Brain microvascular endothelial cell (primary cell): ENCODE data around the gene STPG4.
A peak's percentile ranks its signal among the peaks of the same experiment; 100 is the strongest.

ENCODE experiments used
- DNase-seq: peaks from one replicate; pipeline ENCODE4 v3.0.0-alpha.2; 2020
- H3K27ac ChIP-seq: fragments of 250-450 bp; sonication (Bioruptor Pico); 2 replicates; pipeline ENCODE4 v1.5.1; 2020; ENCODE audit warnings: mild to moderate bottlenecking, moderate library complexity
- H3K27me3 ChIP-seq: fragments of 250-450 bp; sonication (Bioruptor Pico); replicated peaks from 2 replicates; pipeline ENCODE4 v1.5.1; 2020; ENCODE audit warnings: mild to moderate bottlenecking
- H3K36me3 ChIP-seq: fragments of 250-450 bp; sonication (Bioruptor Pico); replicated peaks from 2 replicates; pipeline ENCODE4 v1.5.1; 2020; ENCODE audit warnings: mild to moderate bottlenecking
- H3K4me3 ChIP-seq: 2 replicates; pipeline ENCODE4 v1.5.1; 2011; ENCODE audit warnings: low read depth, mild to moderate bottlenecking, control low read depth, low read length, moderate library complexity
- CTCF ChIP-seq: IDR thresholded peaks from 2 replicates; pipeline ENCODE4 v1.5.1; 2011; ENCODE audit warnings: low read depth, mild to moderate bottlenecking, moderate library complexity, low read length, control low read depth, inconsistent platforms; ENCODE audit errors: missing control alignments
- in situ Hi-C: cut with HindIII; loops from 2 replicates; pipeline ENCODE4 v1.10.0; 2017; ENCODE audit warnings: low sequenced_read_pairs, low pct_ligation_motif_present

Gene STPG4

DNA sequence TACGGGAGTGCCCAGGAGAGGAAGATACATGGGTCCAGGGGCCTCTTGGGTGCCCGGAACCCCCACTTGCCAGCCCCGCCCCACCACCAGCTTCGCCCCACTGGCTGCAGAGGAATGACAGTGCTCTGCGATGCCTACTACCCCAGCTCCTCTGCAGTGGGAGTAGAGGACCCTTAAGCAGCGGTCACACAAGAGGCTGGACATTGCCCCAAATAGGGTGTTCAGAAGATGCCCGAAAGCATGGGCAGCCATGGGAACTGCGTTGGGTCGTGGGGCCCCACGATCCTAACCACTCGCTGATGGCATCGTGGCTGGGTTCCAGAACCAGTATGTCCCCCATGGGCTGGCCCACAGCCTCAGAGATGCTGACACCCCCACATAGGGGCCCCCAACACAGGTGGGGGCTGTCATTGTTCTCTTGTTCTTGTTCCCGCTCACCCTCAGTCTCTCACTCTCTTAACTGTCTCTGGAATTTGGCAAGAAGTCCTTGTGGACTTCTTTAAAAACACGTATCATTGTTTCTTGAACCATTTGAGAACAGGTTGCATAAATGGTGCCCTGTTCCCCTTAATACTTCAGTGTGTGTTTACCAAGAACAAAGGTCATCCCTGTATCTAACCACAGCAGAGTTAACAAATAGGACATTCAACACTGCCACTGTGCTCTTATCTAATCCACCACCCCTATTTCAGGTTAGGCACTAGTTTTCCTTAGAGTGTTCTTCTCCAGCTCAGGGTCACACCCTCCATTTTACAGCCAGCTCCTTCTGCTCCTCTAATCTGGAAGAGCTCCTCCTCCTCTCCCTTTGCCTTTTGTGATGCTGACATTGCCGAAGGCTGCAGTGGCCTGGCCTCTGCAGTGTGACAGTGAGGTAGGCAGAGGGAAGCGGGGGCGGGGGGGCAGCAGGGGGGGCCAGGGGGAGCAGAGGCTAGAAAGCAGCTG lies 76.3 kb downstream of the STPG4 start:
- Histone ChIP-seq H3K27ac (no peak overlapping the region), H3K36me3 (no peaks in the 10 kb centered on the region), H3K27me3 (no peaks in the 10 kb centered on the region), H3K4me3 (no peak overlapping the region)
- DNase-seq: no peak
- in situ Hi-C loops: no loop called here
- TF ChIP-seq CTCF: no peak

DNA sequence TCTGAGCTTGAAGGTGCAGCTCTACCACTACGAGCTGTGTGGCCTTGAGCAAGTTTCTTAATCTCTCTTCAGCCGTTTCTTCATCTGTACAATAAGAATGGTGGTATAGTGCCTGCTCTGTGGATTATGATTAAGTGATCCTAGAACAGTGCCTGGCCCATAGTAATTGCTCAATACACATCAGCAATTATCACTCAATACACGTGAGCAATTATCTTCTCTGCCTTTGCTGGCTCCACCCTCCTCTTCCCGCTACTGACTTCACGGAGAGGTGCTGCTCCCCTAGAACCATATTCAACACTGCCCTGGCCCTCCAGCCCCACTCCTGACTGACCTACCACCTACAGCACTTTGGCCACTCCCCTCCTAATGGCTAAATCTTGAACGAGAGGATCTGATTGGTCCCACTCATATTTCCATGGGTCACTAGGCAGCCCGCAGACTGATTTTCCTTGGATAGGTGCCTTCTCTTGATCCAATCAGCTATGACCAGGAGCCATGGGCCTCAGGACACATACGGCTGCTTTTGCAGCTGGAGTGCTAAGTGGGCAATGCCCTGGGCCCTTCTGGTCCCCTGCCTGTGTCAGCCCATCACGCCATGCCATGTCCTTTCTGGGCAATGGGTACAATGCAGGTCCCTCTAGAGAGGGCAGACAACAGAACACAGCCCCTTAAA lies 77.5 kb downstream of the STPG4 start:
- H3K27ac ChIP-seq: peak overlapping the region; percentile 86
- no peaks in the 10 kb centered on the region for H3K36me3 ChIP-seq
- H3K4me3 ChIP-seq: no peak overlapping the region
- in situ Hi-C loops: no loop called here
- no peak for DNase-seq
- H3K27me3 ChIP-seq: no peaks in the 10 kb centered on the region
- TF ChIP-seq CTCF: no peak

GRCh38 chr2:47076586-47077441 lies 78.3 kb downstream of the STPG4 start:
- H3K27ac ChIP-seq: peak overlapping the region; percentile 86

GRCh38 chr2:47076126-47076506 lies 79.0 kb downstream of the STPG4 start:
- Histone ChIP-seq H3K4me3 (no peak overlapping the region), H3K27me3 (no peaks in the 10 kb centered on the region), H3K27ac (peak overlapping the region; percentile 86), H3K36me3 (no peaks in the 10 kb centered on the region)
- in situ Hi-C loops: no loop called here
- TF ChIP-seq CTCF: no peak
- no peak for DNase-seq

More at GRCh38 chr2:47076586-47077441, 78.3 kb downstream of the STPG4 start:
- Histone ChIP-seq H3K27me3 (no peaks in the 10 kb centered on the region), H3K36me3 (no peaks in the 10 kb centered on the region), H3K4me3 (no peak overlapping the region)
- no peak for TF ChIP-seq CTCF
- in situ Hi-C loops: no loop called here
- DNase-seq: peak; percentile 98

- no peak for DNase-seq
- H3K27ac ChIP-seq: peak overlapping the region; percentile 1
- in situ Hi-C loops: no loop called here
Observed at GRCh38 chr2:47075361-47076125, 79.6 kb downstream of the STPG4 start.

More at GRCh38 chr2:47075361-47076125, 79.6 kb downstream of the STPG4 start:
- peak; percentile 20 for TF ChIP-seq CTCF
- H3K36me3 ChIP-seq: no peaks in the 10 kb centered on the region
- no peaks in the 10 kb centered on the region for H3K27me3 ChIP-seq
- no peak overlapping the region for H3K4me3 ChIP-seq
